PC-3 (cell line): Measurements from ENCODE around the gene PSG3.
"Not testable (repeated sequence)": the region's sequence is repeated elsewhere in the genome, so short reads cannot be mapped to it uniquely, and the experiment has no call there.

Experiments
- EZH2 ChIP-seq: fragments of 300-600 bp; sonication (generic); IDR thresholded peaks from one replicate; pipeline ENCODE4 v1.6.1; 2017; ENCODE audit warnings: antibody characterized with exemption, mild to moderate bottlenecking, low read length; ENCODE audit not compliant: unreplicated experiment
- TF ChIP-seq, protein P1 (sequence below): fragments of 300-600 bp; sonication (generic); conservative IDR thresholded peaks from 2 replicates; pipeline ENCODE4 v1.5.1; 2017; ENCODE audit warnings: antibody characterized with exemption, low read depth, mild to moderate bottlenecking, low read length

GRCh38 chr19:42761924-42762295, 21.6 kb upstream of the PSG3 start:
- TF ChIP-seq, protein P1, sequence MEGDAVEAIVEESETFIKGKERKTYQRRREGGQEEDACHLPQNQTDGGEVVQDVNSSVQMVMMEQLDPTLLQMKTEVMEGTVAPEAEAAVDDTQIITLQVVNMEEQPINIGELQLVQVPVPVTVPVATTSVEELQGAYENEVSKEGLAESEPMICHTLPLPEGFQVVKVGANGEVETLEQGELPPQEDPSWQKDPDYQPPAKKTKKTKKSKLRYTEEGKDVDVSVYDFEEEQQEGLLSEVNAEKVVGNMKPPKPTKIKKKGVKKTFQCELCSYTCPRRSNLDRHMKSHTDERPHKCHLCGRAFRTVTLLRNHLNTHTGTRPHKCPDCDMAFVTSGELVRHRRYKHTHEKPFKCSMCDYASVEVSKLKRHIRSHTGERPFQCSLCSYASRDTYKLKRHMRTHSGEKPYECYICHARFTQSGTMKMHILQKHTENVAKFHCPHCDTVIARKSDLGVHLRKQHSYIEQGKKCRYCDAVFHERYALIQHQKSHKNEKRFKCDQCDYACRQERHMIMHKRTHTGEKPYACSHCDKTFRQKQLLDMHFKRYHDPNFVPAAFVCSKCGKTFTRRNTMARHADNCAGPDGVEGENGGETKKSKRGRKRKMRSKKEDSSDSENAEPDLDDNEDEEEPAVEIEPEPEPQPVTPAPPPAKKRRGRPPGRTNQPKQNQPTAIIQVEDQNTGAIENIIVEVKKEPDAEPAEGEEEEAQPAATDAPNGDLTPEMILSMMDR, result not testable (repeated sequence)
- not testable (repeated sequence) for TF ChIP-seq EZH2
